ENCODE data around the gene ABCC1.
"Not testable (repeated sequence)": the region's sequence is repeated elsewhere in the genome, so short reads cannot be mapped to it uniquely, and the experiment has no call there.

Gene ABCC1

GRCh38 chr16:16144416-16144815, 195.0 kb downstream of the ABCC1 start:
- DNase-seq, result no peak

- DNase-seq, result no peak
Measured at GRCh38 chr16:16145286-16145685, 195.9 kb downstream of the ABCC1 start.

- DNase-seq, result no peak
Measured at GRCh38 chr16:16146380-16147315, 197.2 kb downstream of the ABCC1 start.

GRCh38 chr16:16147316-16147999, 198.0 kb downstream of the ABCC1 start:
- no peak for DNase-seq

GRCh38 chr16:16148000-16148599, 198.7 kb downstream of the ABCC1 start:
- DNase-seq, result not testable (repeated sequence)

- no peak for DNase-seq
Measured at GRCh38 chr16:16148755-16149154, 199.3 kb downstream of the ABCC1 start.

GRCh38 chr16:16149710-16150116, 200.3 kb downstream of the ABCC1 start:
- no peak for DNase-seq

- DNase-seq, result no peak
Measured at GRCh38 chr16:16150117-16150877, 200.9 kb downstream of the ABCC1 start.

- no peak for DNase-seq
Measured at GRCh38 chr16:16150878-16151152, 201.4 kb downstream of the ABCC1 start.

- no peak for DNase-seq
Measured at GRCh38 chr16:16151315-16151714, 201.9 kb downstream of the ABCC1 start.

GRCh38 chr16:16153000-16153399, 203.6 kb downstream of the ABCC1 start:
- not testable (repeated sequence) for DNase-seq

GRCh38 chr16:16154281-16154951, 205.0 kb downstream of the ABCC1 start:
- no peak for DNase-seq

GRCh38 chr16:16155234-16155633, 205.8 kb downstream of the ABCC1 start:
- DNase-seq, result no peak

GRCh38 chr16:16157166-16157565, 207.8 kb downstream of the ABCC1 start:
- no peak for DNase-seq

GRCh38 chr16:16158082-16158658, 208.8 kb downstream of the ABCC1 start:
- no peak for DNase-seq

- no peak for DNase-seq
Measured at GRCh38 chr16:16158741-16159374, 209.4 kb downstream of the ABCC1 start.

GRCh38 chr16:16159662-16160061, 210.2 kb downstream of the ABCC1 start:
- no peak for DNase-seq

GRCh38 chr16:16161319-16161718, 211.9 kb downstream of the ABCC1 start:
- no peak for DNase-seq

- DNase-seq, result not testable (repeated sequence)
Measured at GRCh38 chr16:16161840-16162239, 212.4 kb downstream of the ABCC1 start.

- DNase-seq, result no peak
Measured at GRCh38 chr16:16162591-16162990, 213.2 kb downstream of the ABCC1 start.

GRCh38 chr16:16163109-16163508, 213.7 kb downstream of the ABCC1 start:
- no peak for DNase-seq

GRCh38 chr16:16163571-16163970, 214.2 kb downstream of the ABCC1 start:
- no peak for DNase-seq

Data from CD4-positive, alpha-beta T cell treated with Interleukin-6 for 4 hours (primary cell).